ENCODE measurements around the gene CXCL6.

CXCL6 gene

DNA sequence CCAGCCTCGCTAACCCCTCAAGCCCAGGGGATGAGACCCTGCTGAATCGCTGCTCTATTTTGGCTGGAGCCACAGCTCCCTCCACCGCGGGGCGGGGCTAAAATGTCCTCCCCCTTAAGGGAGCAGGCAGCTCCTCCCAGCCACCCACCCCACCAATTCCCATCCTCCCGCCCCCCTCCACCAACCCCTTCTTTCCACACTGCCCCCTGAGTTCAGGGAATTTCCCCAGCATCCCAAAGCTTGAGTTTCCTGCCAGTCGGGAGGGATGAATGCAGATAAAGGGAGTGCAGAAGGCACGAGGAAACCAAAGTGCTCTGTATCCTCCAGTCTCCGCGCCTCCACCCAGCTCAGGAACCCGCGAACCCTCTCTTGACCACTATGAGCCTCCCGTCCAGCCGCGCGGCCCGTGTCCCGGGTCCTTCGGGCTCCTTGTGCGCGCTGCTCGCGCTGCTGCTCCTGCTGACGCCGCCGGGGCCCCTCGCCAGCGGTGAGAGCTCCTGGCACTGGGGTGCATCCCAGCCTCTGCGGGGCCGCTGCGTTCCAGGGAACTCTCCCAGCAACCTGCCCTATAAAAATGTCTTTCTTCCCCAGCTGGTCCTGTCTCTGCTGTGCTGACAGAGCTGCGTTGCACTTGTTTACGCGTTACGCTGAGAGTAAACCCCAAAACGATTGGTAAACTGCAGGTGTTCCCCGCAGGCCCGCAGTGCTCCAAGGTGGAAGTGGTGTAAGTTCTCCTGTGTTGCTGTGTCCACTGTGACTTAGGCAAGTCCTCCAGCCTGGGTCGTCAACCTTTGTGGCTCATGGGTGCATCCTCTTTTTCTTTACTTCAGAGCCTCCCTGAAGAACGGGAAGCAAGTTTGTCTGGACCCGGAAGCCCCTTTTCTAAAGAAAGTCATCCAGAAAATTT is at the start of gene CXCL6:
TSS of gene CXCL6 (plus strand) at position 306 of the 907 bp plus-strand sequence. CDS start at position 379, 73 bp downstream.
- Histone ChIP-seq H3K27ac (ENCODE audit: low read depth, low read length) (no peak within 1 kb of the TSS), H3K27me3 (ENCODE audit: control insufficient read depth in 1 of 2, insufficient read depth in 2 of 2, low read length in 2 of 2) (peaks cover 0 to 9% of the 10 kb centered on the region in 2 donors), H3K4me1 (ENCODE audit: insufficient read depth, low read length) (peaks cover 8% of the 10 kb centered on the region), H3K36me3 (ENCODE audit: insufficient read depth, low read length) (no peaks in the 10 kb centered on the region), H3K4me3 (ENCODE audit: low read depth in 1 of 2, low read length in 2 of 2) (peak within 1 kb of the TSS in 1 of 2 donors; percentile 3), H3K9me3 (ENCODE audit: low read length) (no peaks in the 10 kb centered on the region), H3K9ac (ENCODE audit: low read length) (no peak within 1 kb of the TSS)

- Histone ChIP-seq H3K27me3 (ENCODE audit: control insufficient read depth in 1 of 2, insufficient read depth in 2 of 2, low read length in 2 of 2) (no peaks in the 10 kb centered on the region), H3K4me1 (ENCODE audit: insufficient read depth, low read length) (no peaks in the 10 kb centered on the region), H3K9ac (ENCODE audit: low read length) (no peak overlapping the region), H3K4me3 (ENCODE audit: low read depth in 1 of 2, low read length in 2 of 2) (no peak overlapping the region), H3K36me3 (ENCODE audit: insufficient read depth, low read length) (no peaks in the 10 kb centered on the region), H3K9me3 (ENCODE audit: low read length) (no peaks in the 10 kb centered on the region), H3K27ac (ENCODE audit: low read depth, low read length) (no peak overlapping the region)
These were observed 48.1 kb upstream of the CXCL6 start for GRCh38 chr4:73788411-73788810.

- H3K27ac ChIP-seq (ENCODE audit: low read depth, low read length): no peak overlapping the region
- no peaks in the 10 kb centered on the region for H3K4me1 ChIP-seq (ENCODE audit: insufficient read depth, low read length)
- H3K9ac ChIP-seq (ENCODE audit: low read length): no peak overlapping the region
- no peaks in the 10 kb centered on the region for H3K27me3 ChIP-seq (ENCODE audit: control insufficient read depth in 1 of 2, insufficient read depth in 2 of 2, low read length in 2 of 2)
- no peaks in the 10 kb centered on the region for H3K9me3 ChIP-seq (ENCODE audit: low read length)
- H3K36me3 ChIP-seq (ENCODE audit: insufficient read depth, low read length): no peaks in the 10 kb centered on the region
- H3K4me3 ChIP-seq (ENCODE audit: low read depth in 1 of 2, low read length in 2 of 2): no peak overlapping the region
These were observed 37.6 kb upstream of the CXCL6 start for GRCh38 chr4:73798842-73799241.

DNA sequence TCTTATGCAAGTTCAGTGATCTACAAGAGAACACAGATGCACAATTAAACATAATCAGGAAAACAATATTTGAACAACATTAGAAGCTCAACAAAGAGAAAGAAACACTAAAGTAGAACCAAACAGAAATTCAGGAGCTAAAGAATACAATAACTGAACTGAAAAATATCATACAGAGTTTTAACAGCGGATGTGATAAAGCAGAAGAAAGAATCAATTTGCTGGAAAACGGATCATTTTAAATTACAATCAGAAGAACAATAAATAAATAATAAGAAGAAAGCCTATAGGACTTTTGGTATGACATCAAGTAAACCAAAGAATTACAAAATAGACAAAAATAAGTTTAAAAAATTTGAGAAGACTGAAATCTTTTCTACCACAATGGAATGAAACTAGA is 36.3 kb upstream of the CXCL6 start:
- Histone ChIP-seq H3K27ac (ENCODE audit: low read depth, low read length) (no peak overlapping the region), H3K9me3 (ENCODE audit: low read length) (no peaks in the 10 kb centered on the region), H3K36me3 (ENCODE audit: insufficient read depth, low read length) (no peaks in the 10 kb centered on the region), H3K27me3 (ENCODE audit: control insufficient read depth in 1 of 2, insufficient read depth in 2 of 2, low read length in 2 of 2) (no peaks in the 10 kb centered on the region), H3K4me3 (ENCODE audit: low read depth in 1 of 2, low read length in 2 of 2) (no peak overlapping the region), H3K4me1 (ENCODE audit: insufficient read depth, low read length) (no peaks in the 10 kb centered on the region), H3K9ac (ENCODE audit: low read length) (no peak overlapping the region)

GRCh38 chr4:73801692-73802091 is 34.8 kb upstream of the CXCL6 start:
- Histone ChIP-seq H3K9ac (ENCODE audit: low read length) (no peak overlapping the region), H3K27ac (ENCODE audit: low read depth, low read length) (no peak overlapping the region), H3K9me3 (ENCODE audit: low read length) (no peaks in the 10 kb centered on the region), H3K4me3 (ENCODE audit: low read depth in 1 of 2, low read length in 2 of 2) (no peak overlapping the region), H3K27me3 (ENCODE audit: control insufficient read depth in 1 of 2, insufficient read depth in 2 of 2, low read length in 2 of 2) (no peaks in the 10 kb centered on the region), H3K4me1 (ENCODE audit: insufficient read depth, low read length) (no peaks in the 10 kb centered on the region), H3K36me3 (ENCODE audit: insufficient read depth, low read length) (no peaks in the 10 kb centered on the region)

- no peaks in the 10 kb centered on the region for H3K4me1 ChIP-seq (ENCODE audit: insufficient read depth, low read length)
These were observed 33.3 kb upstream of the CXCL6 start for GRCh38 chr4:73803213-73803612.

GRCh38 chr4:73810191-73810590 is 26.3 kb upstream of the CXCL6 start:
- Histone ChIP-seq H3K9me3 (ENCODE audit: low read length) (no peaks in the 10 kb centered on the region), H3K4me1 (ENCODE audit: insufficient read depth, low read length) (no peaks in the 10 kb centered on the region)

More at GRCh38 chr4:73803213-73803612, 33.3 kb upstream of the CXCL6 start:
- H3K9me3 ChIP-seq (ENCODE audit: low read length): no peaks in the 10 kb centered on the region
- no peak overlapping the region for H3K27ac ChIP-seq (ENCODE audit: low read depth, low read length)
- H3K4me3 ChIP-seq (ENCODE audit: low read depth in 1 of 2, low read length in 2 of 2): no peak overlapping the region
- H3K9ac ChIP-seq (ENCODE audit: low read length): no peak overlapping the region
- no peaks in the 10 kb centered on the region for H3K36me3 ChIP-seq (ENCODE audit: insufficient read depth, low read length)
- H3K27me3 ChIP-seq (ENCODE audit: control insufficient read depth in 1 of 2, insufficient read depth in 2 of 2, low read length in 2 of 2): no peaks in the 10 kb centered on the region

DNA sequence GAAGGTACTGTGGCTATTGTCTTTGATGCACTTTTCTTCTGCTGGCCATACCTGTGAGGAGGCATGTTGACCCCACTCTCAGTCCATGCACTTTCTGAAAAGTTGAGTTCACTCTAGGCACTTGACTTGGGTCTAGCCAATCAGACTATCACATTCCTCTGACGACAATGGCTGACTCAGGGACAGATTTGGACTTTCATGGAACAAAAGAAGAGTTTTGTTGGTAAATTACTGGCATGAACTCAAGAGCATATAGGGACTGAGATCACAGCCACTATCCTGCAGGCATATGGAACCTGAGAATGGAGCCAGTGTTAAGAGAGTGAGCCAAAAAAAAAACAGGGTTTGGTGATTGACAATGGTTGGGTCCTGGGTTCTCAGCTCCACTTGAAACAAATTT is 24.6 kb upstream of the CXCL6 start:
- Histone ChIP-seq H3K27me3 (ENCODE audit: control insufficient read depth in 1 of 2, insufficient read depth in 2 of 2, low read length in 2 of 2) (no peaks in the 10 kb centered on the region), H3K36me3 (ENCODE audit: insufficient read depth, low read length) (no peaks in the 10 kb centered on the region), H3K9ac (ENCODE audit: low read length) (no peak overlapping the region), H3K4me3 (ENCODE audit: low read depth in 1 of 2, low read length in 2 of 2) (no peak overlapping the region), H3K9me3 (ENCODE audit: low read length) (no peaks in the 10 kb centered on the region), H3K4me1 (ENCODE audit: insufficient read depth, low read length) (no peaks in the 10 kb centered on the region), H3K27ac (ENCODE audit: low read depth, low read length) (no peak overlapping the region)

More at GRCh38 chr4:73810191-73810590, 26.3 kb upstream of the CXCL6 start:
- Histone ChIP-seq H3K27ac (ENCODE audit: low read depth, low read length) (no peak overlapping the region), H3K36me3 (ENCODE audit: insufficient read depth, low read length) (no peaks in the 10 kb centered on the region), H3K9ac (ENCODE audit: low read length) (no peak overlapping the region), H3K4me3 (ENCODE audit: low read depth in 1 of 2, low read length in 2 of 2) (no peak overlapping the region), H3K27me3 (ENCODE audit: control insufficient read depth in 1 of 2, insufficient read depth in 2 of 2, low read length in 2 of 2) (no peaks in the 10 kb centered on the region)

DNA sequence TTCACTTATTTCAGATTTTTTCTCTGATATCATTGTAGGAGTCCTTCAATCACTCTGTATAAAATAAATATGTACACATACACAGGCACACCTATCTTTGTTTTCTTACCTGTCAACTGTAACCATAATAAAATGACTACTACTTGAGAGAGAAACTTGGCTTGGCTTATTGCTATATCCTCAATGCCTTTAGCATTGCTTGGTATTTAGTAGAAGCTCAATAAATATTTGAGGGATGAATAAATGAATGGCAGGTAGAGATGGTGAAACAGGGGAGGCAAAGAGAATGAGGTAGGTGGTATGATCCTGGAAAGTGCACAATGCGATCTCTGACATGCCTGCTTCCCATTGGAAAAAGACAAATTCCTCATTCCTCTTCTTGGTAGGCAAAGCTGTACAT is 21.8 kb upstream of the CXCL6 start:
- Histone ChIP-seq H3K4me1 (ENCODE audit: insufficient read depth, low read length) (no peaks in the 10 kb centered on the region), H3K27ac (ENCODE audit: low read depth, low read length) (no peak overlapping the region), H3K27me3 (ENCODE audit: control insufficient read depth in 1 of 2, insufficient read depth in 2 of 2, low read length in 2 of 2) (no peaks in the 10 kb centered on the region), H3K9me3 (ENCODE audit: low read length) (no peaks in the 10 kb centered on the region), H3K4me3 (ENCODE audit: low read depth in 1 of 2, low read length in 2 of 2) (no peak overlapping the region), H3K36me3 (ENCODE audit: insufficient read depth, low read length) (no peaks in the 10 kb centered on the region), H3K9ac (ENCODE audit: low read length) (no peak overlapping the region)

DNA sequence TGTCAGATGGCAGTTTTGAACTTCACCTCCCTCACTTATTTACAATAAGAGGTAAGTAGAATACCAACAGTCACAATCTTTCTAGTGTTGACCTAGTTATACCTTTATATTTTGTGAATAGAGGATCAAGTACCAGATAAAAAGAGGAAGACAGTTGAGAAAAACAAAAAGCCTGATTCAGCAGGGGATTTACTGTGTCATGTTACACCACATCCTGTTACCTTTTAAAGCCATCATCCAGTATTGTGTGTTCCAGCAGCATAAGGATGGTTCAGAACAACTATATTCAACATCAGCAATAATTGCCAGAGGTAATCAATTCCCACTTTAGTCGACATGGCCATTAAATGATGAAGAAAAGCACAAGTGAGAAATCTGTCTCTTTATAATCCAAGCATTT is 21.3 kb upstream of the CXCL6 start:
- Histone ChIP-seq H3K27ac (ENCODE audit: low read depth, low read length) (no peak overlapping the region), H3K4me3 (ENCODE audit: low read depth in 1 of 2, low read length in 2 of 2) (no peak overlapping the region), H3K9ac (ENCODE audit: low read length) (no peak overlapping the region), H3K27me3 (ENCODE audit: control insufficient read depth in 1 of 2, insufficient read depth in 2 of 2, low read length in 2 of 2) (no peaks in the 10 kb centered on the region), H3K4me1 (ENCODE audit: insufficient read depth, low read length) (no peaks in the 10 kb centered on the region), H3K9me3 (ENCODE audit: low read length) (no peaks in the 10 kb centered on the region), H3K36me3 (ENCODE audit: insufficient read depth, low read length) (no peaks in the 10 kb centered on the region)

DNA sequence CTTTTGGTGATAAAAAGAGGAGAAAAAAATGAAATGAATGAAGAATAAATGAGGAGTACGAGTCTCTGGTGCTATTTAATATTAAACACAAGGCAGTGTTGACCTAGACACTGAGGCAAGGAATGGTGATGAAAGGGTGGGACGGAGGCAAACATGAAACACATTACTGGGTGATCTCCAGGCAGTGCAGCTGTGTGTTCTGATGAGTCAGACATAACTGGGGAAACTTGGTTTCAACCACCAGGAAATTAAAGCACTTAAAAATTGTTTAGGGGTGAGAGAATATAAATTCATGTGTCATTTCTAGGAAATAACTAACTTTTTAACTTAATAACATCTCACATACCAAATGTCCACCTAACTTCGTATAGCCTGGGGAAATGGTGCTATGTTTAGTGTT is 19.7 kb upstream of the CXCL6 start:
- Histone ChIP-seq H3K9ac (ENCODE audit: low read length) (no peak overlapping the region), H3K27ac (ENCODE audit: low read depth, low read length) (no peak overlapping the region), H3K9me3 (ENCODE audit: low read length) (no peaks in the 10 kb centered on the region), H3K27me3 (ENCODE audit: control insufficient read depth in 1 of 2, insufficient read depth in 2 of 2, low read length in 2 of 2) (no peaks in the 10 kb centered on the region), H3K4me3 (ENCODE audit: low read depth in 1 of 2, low read length in 2 of 2) (no peak overlapping the region), H3K36me3 (ENCODE audit: insufficient read depth, low read length) (no peaks in the 10 kb centered on the region), H3K4me1 (ENCODE audit: insufficient read depth, low read length) (no peaks in the 10 kb centered on the region)

DNA sequence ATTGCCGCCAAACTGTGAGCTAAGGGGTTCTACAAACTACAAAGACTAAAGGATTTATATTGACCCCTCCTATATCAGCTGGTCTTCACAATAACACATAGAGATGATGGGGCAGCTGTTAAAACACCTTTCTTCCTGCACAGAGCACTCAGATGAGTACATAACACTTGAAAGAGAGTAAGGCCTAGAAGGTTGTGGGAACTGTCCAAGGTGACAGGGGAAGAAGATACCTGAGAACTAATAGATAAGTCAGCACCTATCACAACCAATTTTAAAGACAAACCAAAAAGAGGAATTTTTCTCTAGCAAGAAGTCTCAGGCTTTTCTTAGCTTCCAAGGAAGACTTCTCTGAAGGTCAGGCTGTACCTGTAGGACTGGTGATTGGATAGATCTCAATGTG is 19.1 kb upstream of the CXCL6 start:
- Histone ChIP-seq H3K4me3 (ENCODE audit: low read depth in 1 of 2, low read length in 2 of 2) (no peak overlapping the region), H3K36me3 (ENCODE audit: insufficient read depth, low read length) (no peaks in the 10 kb centered on the region), H3K27ac (ENCODE audit: low read depth, low read length) (no peak overlapping the region), H3K9me3 (ENCODE audit: low read length) (no peaks in the 10 kb centered on the region), H3K4me1 (ENCODE audit: insufficient read depth, low read length) (no peaks in the 10 kb centered on the region), H3K27me3 (ENCODE audit: control insufficient read depth in 1 of 2, insufficient read depth in 2 of 2, low read length in 2 of 2) (no peaks in the 10 kb centered on the region), H3K9ac (ENCODE audit: low read length) (no peak overlapping the region)

Data from muscle layer of colon (tissue), 2 donors.